Measurements from ENCODE around the gene COA1.

- no peak for TF ChIP-seq POLR2A (IDR thresholded peaks at IDR 0.05)
- no peak for TF ChIP-seq CTCF (IDR thresholded peaks at IDR 0.05)
These were observed 112.3 kb downstream of the COA1 start for GRCh38 chr7:43616977-43617376.
